OCI-LY7 (cell line): ENCODE data around the gene RNF169. TPM values are rescaled to one million over a fixed set of nuclear protein-coding genes. Genes with fewer than 3 reads are reported as not detected.

Experiments
- BruUV-seq: library from RNA; stranded (reverse); fragments of 400-500 nt; replicated peaks from 2 replicates; lab custom pipeline; 2021; lab: Mats Ljungman, UMichigan
- CTCF ChIA-PET: fragments of 300-600 bp; sonication (Branson Sonifier 250); formaldehyde crosslinking; loops from one replicate; lab custom pipeline; 2022; ENCODE audit warnings: antibody characterized with exemption; ENCODE audit not compliant: unreplicated experiment; lab: Charles Lee
- POLR2A ChIA-PET: fragments of 300-600 bp; sonication (Branson Sonifier 250); formaldehyde crosslinking; loops from one replicate; lab custom pipeline; 2022; ENCODE audit warnings: antibody characterized with exemption; lab: Charles Lee
- DNase-seq: peaks from one replicate; pipeline ENCODE4 v3.0.0-alpha.2; 2015; ENCODE audit warnings: low spot score
- H2AFZ ChIP-seq: fragments of 200-600 bp; sonication (generic), shearing (Covaris generic); 2 replicates; pipeline ENCODE4 v1.6.1; 2014; ENCODE audit warnings: mild to moderate bottlenecking, antibody characterized with exemption, low read length, moderate library complexity
- H3K27ac ChIP-seq: fragments of 200-600 bp; sonication (generic); 2 replicates; pipeline ENCODE4 v1.5.1; 2014; ENCODE audit warnings: mixed run types, low read depth, mild to moderate bottlenecking, moderate library complexity, low read length, inconsistent platforms; ENCODE audit not compliant: poor library complexity, severe bottlenecking
- H3K36me3 ChIP-seq: fragments of 200-600 bp; sonication (generic); 2 replicates; pipeline ENCODE4 v1.6.1; 2014; ENCODE audit warnings: mild to moderate bottlenecking, antibody characterized with exemption, low read length, moderate library complexity, mixed read lengths; ENCODE audit not compliant: insufficient read depth
- H3K4me1 ChIP-seq: fragments of 200-600 bp; sonication (generic); 2 replicates; pipeline ENCODE4 v1.5.1; 2014; ENCODE audit warnings: mild to moderate bottlenecking, low read length; ENCODE audit not compliant: insufficient read depth, poor library complexity, severe bottlenecking
- H3K4me2 ChIP-seq: fragments of 200-600 bp; sonication (generic); 2 replicates; pipeline ENCODE4 v1.6.1; 2014; ENCODE audit warnings: mild to moderate bottlenecking, low read length
- H3K4me3 ChIP-seq: fragments of 200-600 bp; sonication (generic); 2 replicates; pipeline ENCODE4 v1.5.1; 2014; ENCODE audit warnings: mild to moderate bottlenecking, low read depth, low read length; ENCODE audit not compliant: poor library complexity, severe bottlenecking
- H3K79me2 ChIP-seq: fragments of 200-600 bp; sonication (generic); 2 replicates; pipeline ENCODE4 v1.6.1; 2016; ENCODE audit warnings: low read depth, mild to moderate bottlenecking, low read length, moderate library complexity, mixed read lengths; ENCODE audit not compliant: insufficient read depth
- H3K9me2 ChIP-seq: fragments of 200-600 bp; sonication (generic); 2 replicates; pipeline ENCODE4 v1.6.1; 2016; ENCODE audit warnings: mild to moderate bottlenecking, low read length, mixed read lengths; ENCODE audit not compliant: insufficient read depth
- H3K9me3 ChIP-seq: fragments of 200-600 bp; sonication (generic); 2 replicates; pipeline ENCODE4 v1.6.1; 2014; ENCODE audit warnings: mild to moderate bottlenecking, mixed run types, low read length, mixed read lengths
- H4K20me1 ChIP-seq: fragments of 200-600 bp; sonication (generic); 2 replicates; pipeline ENCODE4 v1.6.1; 2014; ENCODE audit warnings: mild to moderate bottlenecking, antibody characterized with exemption, low read length, moderate library complexity, mixed read lengths; ENCODE audit not compliant: insufficient read depth
- EZH2phosphoT487 ChIP-seq: fragments of 200-600 bp; sonication (generic); IDR thresholded peaks from 2 replicates; pipeline ENCODE4 v1.6.1; 2018; ENCODE audit warnings: low read depth, borderline replicate concordance, mild to moderate bottlenecking, mixed run types, antibody characterized with exemption, low read length, moderate library complexity, mixed read lengths
- intact Hi-C: fragments of 100-400 bp; cut with micrococcal nuclease; formaldehyde crosslinking; loops from one replicate; pipeline ENCODE4 v1.10.0; 2022; ENCODE audit not compliant: unreplicated experiment
- total RNA-seq, 2 experiments: library from RNA; depleted of rRNA in 1 of 2; stranded (reverse); fragments of >200 nt in 1 of 2; shearing (Covaris generic) in 1 of 2; gene quantifications; 2 replicates each; pipeline ENCODE4 v1.2.3, GENCODE V29; 2014 to 2022
- TF ChIP-seq, protein P1 (sequence below): fragments of 200-600 bp; sonication (generic); conservative IDR thresholded peaks from 2 replicates; pipeline ENCODE4 v1.5.1; 2014; ENCODE audit warnings: mild to moderate bottlenecking, antibody characterized with exemption, low read length, moderate library complexity, mixed read lengths

Gene RNF169
- total RNA-seq, 2 experiments from 2014 or later: 16.4 to 18.0 TPM

DNA sequence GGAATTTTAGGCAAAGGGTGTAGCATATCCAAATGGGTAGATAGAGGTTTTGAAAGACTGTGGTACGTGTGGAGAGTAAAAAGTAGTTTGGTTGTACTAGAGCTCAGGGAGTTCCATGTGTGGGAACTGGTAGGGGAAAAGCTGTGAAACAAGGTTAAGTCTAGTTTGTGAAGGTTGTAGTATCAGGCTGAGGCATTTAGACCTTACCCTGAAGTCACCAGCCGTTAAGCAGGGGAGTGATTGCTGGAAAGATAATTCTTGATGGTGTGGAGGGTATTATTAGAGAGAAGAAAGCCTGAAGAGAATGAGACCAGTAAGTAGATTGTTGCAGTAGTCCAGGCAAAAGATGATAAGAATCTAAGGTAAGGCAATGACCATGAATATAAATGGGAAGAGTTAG, 68.0 kb downstream of the RNF169 start:
- TF ChIP-seq, protein P1, sequence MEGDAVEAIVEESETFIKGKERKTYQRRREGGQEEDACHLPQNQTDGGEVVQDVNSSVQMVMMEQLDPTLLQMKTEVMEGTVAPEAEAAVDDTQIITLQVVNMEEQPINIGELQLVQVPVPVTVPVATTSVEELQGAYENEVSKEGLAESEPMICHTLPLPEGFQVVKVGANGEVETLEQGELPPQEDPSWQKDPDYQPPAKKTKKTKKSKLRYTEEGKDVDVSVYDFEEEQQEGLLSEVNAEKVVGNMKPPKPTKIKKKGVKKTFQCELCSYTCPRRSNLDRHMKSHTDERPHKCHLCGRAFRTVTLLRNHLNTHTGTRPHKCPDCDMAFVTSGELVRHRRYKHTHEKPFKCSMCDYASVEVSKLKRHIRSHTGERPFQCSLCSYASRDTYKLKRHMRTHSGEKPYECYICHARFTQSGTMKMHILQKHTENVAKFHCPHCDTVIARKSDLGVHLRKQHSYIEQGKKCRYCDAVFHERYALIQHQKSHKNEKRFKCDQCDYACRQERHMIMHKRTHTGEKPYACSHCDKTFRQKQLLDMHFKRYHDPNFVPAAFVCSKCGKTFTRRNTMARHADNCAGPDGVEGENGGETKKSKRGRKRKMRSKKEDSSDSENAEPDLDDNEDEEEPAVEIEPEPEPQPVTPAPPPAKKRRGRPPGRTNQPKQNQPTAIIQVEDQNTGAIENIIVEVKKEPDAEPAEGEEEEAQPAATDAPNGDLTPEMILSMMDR: no peak
- no peak for TF ChIP-seq EZH2phosphoT487
- no peak overlapping the region for H3K4me3 ChIP-seq
- DNase-seq: no peak
- CTCF ChIA-PET: no interaction called here
- no peaks in the 10 kb centered on the region for H4K20me1 ChIP-seq
- no peaks in the 10 kb centered on the region for H3K9me3 ChIP-seq
- H2AFZ ChIP-seq: no peak overlapping the region
- no peak overlapping the region for H3K27ac ChIP-seq
- no peaks in the 10 kb centered on the region for H3K79me2 ChIP-seq
- intact Hi-C loops: no loop called here
- H3K4me1 ChIP-seq: no peaks in the 10 kb centered on the region
- H3K9me2 ChIP-seq: no peaks in the 10 kb centered on the region
- no TSS peak for BruUV-seq
- peaks cover 81% of the 10 kb centered on the region for H3K36me3 ChIP-seq
- POLR2A ChIA-PET: no interaction called here
- no peak overlapping the region for H3K4me2 ChIP-seq

DNA sequence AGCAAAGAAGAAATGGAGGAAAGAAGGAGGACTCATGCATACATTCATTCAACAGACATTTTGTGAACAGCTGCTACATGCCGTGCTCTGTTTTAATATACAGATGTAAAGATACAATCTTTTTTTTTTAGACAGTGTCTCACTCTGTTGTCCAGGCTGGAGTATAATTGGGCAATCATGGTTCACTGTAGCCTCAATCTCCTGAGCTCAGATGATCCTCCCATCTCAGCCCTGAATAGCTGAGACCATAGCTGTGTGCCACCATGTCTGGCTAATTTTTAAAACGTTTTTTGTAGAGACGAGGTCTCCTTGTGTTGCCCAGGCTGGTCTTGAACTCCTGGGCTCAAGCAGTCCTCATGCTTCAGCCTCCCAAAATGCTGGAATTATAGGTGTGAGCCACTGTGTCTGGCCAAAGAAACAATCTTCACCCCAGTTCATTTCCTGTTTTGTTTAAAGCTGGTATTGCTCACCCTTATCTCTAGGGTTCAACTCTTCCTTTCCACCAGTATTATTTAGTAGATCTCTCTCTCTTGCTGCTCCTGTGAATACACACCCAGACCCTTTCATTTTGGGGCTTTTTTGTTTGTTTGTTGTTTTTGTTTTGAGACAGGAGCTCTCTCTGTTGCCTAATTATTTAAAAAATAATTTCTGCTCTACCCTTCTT, 69.8 kb downstream of the RNF169 start:
- Histone ChIP-seq H3K36me3 (peaks cover 83% of the 10 kb centered on the region), H3K4me2 (no peak overlapping the region), H4K20me1 (no peaks in the 10 kb centered on the region), H3K27ac (no peak overlapping the region), H3K4me3 (no peak overlapping the region), H3K4me1 (no peaks in the 10 kb centered on the region), H3K79me2 (no peaks in the 10 kb centered on the region; the same call in 1 of the 2 replicates), H3K9me3 (peaks cover 2% of the 10 kb centered on the region; the same call in 1 of the 2 replicates), H3K9me2 (no peaks in the 10 kb centered on the region), H2AFZ (no peak overlapping the region)
- intact Hi-C loops: no loop called here
- TF ChIP-seq, protein P1: no peak
- TF ChIP-seq EZH2phosphoT487: no peak
- CTCF ChIA-PET: no interaction called here
- POLR2A ChIA-PET: no interaction called here
- no peak for DNase-seq
- TSS peak; percentile 38 for BruUV-seq

DNA sequence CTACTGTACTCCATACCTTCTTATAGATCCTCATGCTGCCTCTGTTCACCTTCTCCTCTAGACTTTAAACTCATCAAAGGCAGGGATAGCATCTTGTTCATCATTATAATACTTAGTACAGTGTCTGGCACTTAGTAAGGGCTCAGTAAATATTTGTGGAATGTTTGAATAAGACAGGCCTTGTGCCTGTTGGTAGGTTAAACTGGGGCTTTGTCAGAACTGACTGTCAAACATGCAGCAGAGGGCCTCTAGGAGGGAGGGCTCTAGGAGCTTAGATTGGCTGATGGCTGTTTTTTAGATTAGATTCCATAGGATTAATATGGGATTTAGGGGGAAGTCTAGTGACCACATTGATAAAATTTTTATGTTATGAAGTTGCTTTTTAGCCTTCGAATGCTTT, 70.8 kb downstream of the RNF169 start:
- Histone ChIP-seq H3K9me2 (no peaks in the 10 kb centered on the region), H3K4me3 (no peak overlapping the region), H3K9me3 (peaks cover 12% of the 10 kb centered on the region; the same call in 1 of the 2 replicates), H3K79me2 (no peaks in the 10 kb centered on the region; the same call in 1 of the 2 replicates), H3K4me2 (no peak overlapping the region), H3K27ac (no peak overlapping the region), H4K20me1 (no peaks in the 10 kb centered on the region), H3K4me1 (no peaks in the 10 kb centered on the region), H2AFZ (no peak overlapping the region), H3K36me3 (peaks cover 88% of the 10 kb centered on the region)
- intact Hi-C loops: no loop called here
- ChIA-PET POLR2A (no interaction called here), CTCF (no interaction called here)
- no TSS peak for BruUV-seq
- TF ChIP-seq, protein P1: no peak
- TF ChIP-seq EZH2phosphoT487: no peak
- DNase-seq: no peak
